ENCODE results near the gene AWAT1. TPM values are rescaled to one million over a fixed set of nuclear protein-coding genes. Genes with fewer than 3 reads are reported as not detected.
A peak's percentile ranks its signal among the peaks of the same experiment; 100 is the strongest.
"Not testable (repeated sequence)": the region's sequence is repeated elsewhere in the genome, so short reads cannot be mapped to it uniquely, and the experiment has no call there.

The AWAT1 gene
- polyA plus RNA-seq, 2 donors: not detected

DNA sequence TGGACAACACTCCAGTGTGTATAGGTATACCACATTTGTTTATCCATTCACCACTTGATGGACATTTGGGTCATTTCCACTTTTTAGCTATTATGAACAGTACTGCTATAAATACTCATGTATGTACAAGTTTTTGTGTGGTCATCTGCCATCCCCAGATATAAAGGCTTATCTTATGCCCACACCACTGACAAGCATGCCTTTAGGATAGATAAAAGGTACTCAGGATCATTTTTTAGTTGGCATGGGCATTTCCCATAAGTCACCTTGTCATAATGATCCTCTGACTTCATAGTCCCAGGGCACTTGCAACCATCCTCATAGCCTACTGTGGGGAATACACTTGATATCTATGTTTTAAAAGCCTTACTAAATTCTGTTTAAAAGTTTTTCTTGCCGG is 6.3 kb downstream of the AWAT1 start:
- Histone ChIP-seq H3K27ac (ENCODE audit: low read depth in 2 of 2, low read length in 1 of 2) (no peak overlapping the region), H3K36me3 (ENCODE audit: control insufficient read depth in 2 of 2, insufficient read depth in 2 of 2, low read length in 1 of 2) (no peaks in the 10 kb centered on the region), H3K27me3 (ENCODE audit: control insufficient read depth in 1 of 2, insufficient read depth in 2 of 2, low read length in 2 of 2) (peaks cover 0 to 3% of the 10 kb centered on the region in 2 donors), H3K4me1 (ENCODE audit: control insufficient read depth in 2 of 2, insufficient read depth in 2 of 2, low read length in 1 of 2) (no peaks in the 10 kb centered on the region), H3K4me3 (ENCODE audit: low read depth in 1 of 2, low read length in 2 of 2) (no peak overlapping the region), H3K9me3 (ENCODE audit: control insufficient read depth in 2 of 2, insufficient read depth in 1 of 2, low read depth in 1 of 2, low read length in 1 of 2) (no peaks in the 10 kb centered on the region)
- WGBS, 2 donors: 86 to 90% methylated on average over 1 of the region's 1 CpG

DNA sequence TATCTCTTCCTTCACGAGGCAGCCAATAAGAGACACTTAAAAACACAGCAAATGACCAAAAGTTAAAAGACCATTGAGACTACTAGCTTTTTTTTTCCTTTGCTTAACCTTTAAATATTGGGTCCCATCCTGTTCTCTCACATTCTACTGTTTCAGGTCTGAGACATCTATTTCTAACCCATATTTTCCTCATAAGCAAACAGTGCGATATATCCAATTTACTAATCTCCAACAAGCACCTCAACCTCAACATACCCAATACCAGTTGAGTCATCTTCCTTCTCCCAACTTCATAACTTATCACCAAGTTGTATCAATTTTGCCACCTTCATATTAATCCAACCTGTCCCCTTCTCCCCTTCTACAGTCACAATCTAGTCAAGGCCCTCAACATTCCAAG is 7.0 kb downstream of the AWAT1 start:
- H3K4me3 ChIP-seq (ENCODE audit: low read depth in 1 of 2, low read length in 2 of 2): no peak overlapping the region
- H3K27me3 ChIP-seq (ENCODE audit: control insufficient read depth in 1 of 2, insufficient read depth in 2 of 2, low read length in 2 of 2): peaks cover 0 to 3% of the 10 kb centered on the region in 2 donors
- H3K36me3 ChIP-seq (ENCODE audit: control insufficient read depth in 2 of 2, insufficient read depth in 2 of 2, low read length in 1 of 2): no peaks in the 10 kb centered on the region
- H3K9me3 ChIP-seq (ENCODE audit: control insufficient read depth in 2 of 2, insufficient read depth in 1 of 2, low read depth in 1 of 2, low read length in 1 of 2): no peaks in the 10 kb centered on the region
- 73 to 93% methylated on average over 2 of the region's 2 CpGs for WGBS, 2 donors
- no peaks in the 10 kb centered on the region for H3K4me1 ChIP-seq (ENCODE audit: control insufficient read depth in 2 of 2, insufficient read depth in 2 of 2, low read length in 1 of 2)
- H3K27ac ChIP-seq (ENCODE audit: low read depth in 2 of 2, low read length in 1 of 2): no peak overlapping the region

DNA sequence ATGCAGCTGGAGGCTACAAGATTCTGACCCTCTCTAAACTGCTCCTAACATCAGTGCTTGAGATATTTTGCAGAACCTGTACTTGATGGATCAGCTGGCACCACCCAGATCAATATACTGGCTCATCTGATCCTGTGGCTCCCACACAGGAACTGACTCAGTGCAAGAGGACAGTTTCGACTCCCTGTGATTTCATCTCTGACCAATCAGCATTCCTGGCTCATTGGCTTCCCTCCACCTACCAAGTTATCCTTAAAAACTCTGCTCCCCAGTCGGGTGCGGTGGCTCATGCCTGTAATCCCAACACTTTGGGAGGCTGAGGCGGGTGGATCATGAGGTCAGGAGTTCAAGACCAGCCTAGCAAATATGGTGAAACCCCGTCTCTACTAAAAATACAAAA is 9.1 kb downstream of the AWAT1 start:
- not testable (repeated sequence) for H3K27ac ChIP-seq (ENCODE audit: low read depth in 2 of 2, low read length in 1 of 2); H3K4me1 ChIP-seq (ENCODE audit: control insufficient read depth in 2 of 2, insufficient read depth in 2 of 2, low read length in 1 of 2); H3K4me3 ChIP-seq (ENCODE audit: low read depth in 1 of 2, low read length in 2 of 2); H3K9me3 ChIP-seq (ENCODE audit: control insufficient read depth in 2 of 2, insufficient read depth in 1 of 2, low read depth in 1 of 2, low read length in 1 of 2); H3K36me3 ChIP-seq (ENCODE audit: control insufficient read depth in 2 of 2, insufficient read depth in 2 of 2, low read length in 1 of 2); H3K27me3 ChIP-seq (ENCODE audit: control insufficient read depth in 1 of 2, insufficient read depth in 2 of 2, low read length in 2 of 2)
- WGBS, 2 donors: 76 to 82% methylated on average over 5 of the region's 5 CpGs

DNA sequence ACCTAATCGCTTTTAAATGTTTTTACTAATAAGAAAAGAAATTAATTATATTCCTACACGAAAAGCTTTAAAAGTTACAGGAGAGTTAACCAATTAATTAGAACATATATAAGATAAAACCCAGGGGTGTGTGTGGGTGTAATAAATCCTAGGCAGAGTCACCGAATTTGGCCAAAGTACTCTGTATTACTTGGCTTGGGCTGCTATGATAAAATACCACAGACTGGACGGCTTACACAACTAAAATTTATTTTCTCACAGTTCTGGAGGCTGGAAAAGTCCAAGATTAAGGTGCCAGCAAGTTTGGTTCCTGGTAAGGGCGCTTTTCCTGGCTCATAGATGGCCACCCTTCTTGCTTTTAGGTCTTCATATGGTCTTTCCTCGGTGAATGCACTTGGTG is 10.4 kb downstream of the AWAT1 start:
- Histone ChIP-seq H3K27ac (ENCODE audit: low read depth in 2 of 2, low read length in 1 of 2) (no peak overlapping the region), H3K27me3 (ENCODE audit: control insufficient read depth in 1 of 2, insufficient read depth in 2 of 2, low read length in 2 of 2) (no peaks in the 10 kb centered on the region), H3K4me3 (ENCODE audit: low read depth in 1 of 2, low read length in 2 of 2) (no peak overlapping the region), H3K9me3 (ENCODE audit: control insufficient read depth in 2 of 2, insufficient read depth in 1 of 2, low read depth in 1 of 2, low read length in 1 of 2) (no peaks in the 10 kb centered on the region), H3K36me3 (ENCODE audit: control insufficient read depth in 2 of 2, insufficient read depth in 2 of 2, low read length in 1 of 2) (no peaks in the 10 kb centered on the region), H3K4me1 (ENCODE audit: control insufficient read depth in 2 of 2, insufficient read depth in 2 of 2, low read length in 1 of 2) (no peaks in the 10 kb centered on the region)
- WGBS, 2 donors: 71 to 79% methylated on average over 6 of the region's 6 CpGs

DNA sequence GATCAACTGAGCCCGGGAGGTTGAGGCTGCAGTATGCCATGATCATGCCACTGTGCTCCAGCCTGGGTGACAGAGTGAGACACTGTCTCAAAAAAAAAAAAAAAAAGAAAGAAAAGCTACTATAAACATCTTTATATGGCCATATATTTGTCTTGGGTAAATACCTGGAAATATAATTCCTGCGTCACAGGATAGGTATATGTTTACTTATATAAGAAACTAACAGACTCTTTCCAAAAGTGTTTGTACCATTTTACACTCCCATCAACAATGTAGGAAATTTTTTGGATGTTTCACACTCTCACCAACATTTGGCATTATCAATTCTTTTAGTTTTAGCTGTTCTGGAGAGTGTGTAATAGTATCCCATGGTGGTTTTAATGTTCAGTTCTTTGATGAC is 12.8 kb downstream of the AWAT1 start:
- Histone ChIP-seq H3K27me3 (ENCODE audit: control insufficient read depth in 1 of 2, insufficient read depth in 2 of 2, low read length in 2 of 2) (no peaks in the 10 kb centered on the region), H3K27ac (ENCODE audit: low read depth in 2 of 2, low read length in 1 of 2) (no peak overlapping the region), H3K36me3 (ENCODE audit: control insufficient read depth in 2 of 2, insufficient read depth in 2 of 2, low read length in 1 of 2) (no peaks in the 10 kb centered on the region), H3K4me1 (ENCODE audit: control insufficient read depth in 2 of 2, insufficient read depth in 2 of 2, low read length in 1 of 2) (no peaks in the 10 kb centered on the region), H3K9me3 (ENCODE audit: control insufficient read depth in 2 of 2, insufficient read depth in 1 of 2, low read depth in 1 of 2, low read length in 1 of 2) (no peaks in the 10 kb centered on the region), H3K4me3 (ENCODE audit: low read depth in 1 of 2, low read length in 2 of 2) (no peak overlapping the region)
- 86 to 98% methylated on average over 2 of the region's 2 CpGs for WGBS, 2 donors

DNA sequence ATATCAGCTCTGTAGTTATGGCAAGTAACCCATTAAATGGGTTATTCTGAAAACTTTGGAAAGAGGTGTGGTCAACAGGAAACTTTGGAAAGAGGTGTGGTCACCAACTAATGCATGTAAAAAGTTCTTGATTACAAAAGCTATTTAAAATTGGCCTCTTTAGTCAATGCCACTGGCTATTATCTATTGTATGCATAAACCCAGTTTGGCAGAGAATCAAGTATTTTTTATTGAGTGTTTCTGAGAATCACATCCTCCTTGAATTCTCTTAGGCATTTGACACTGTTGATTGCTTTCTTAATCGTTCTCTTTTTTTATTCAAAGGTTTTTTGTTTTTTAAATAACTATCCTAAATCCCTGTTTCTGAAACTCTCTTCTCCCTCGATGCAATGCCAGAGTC is 18.0 kb downstream of the AWAT1 start:
- H3K9me3 ChIP-seq (ENCODE audit: control insufficient read depth in 2 of 2, insufficient read depth in 1 of 2, low read depth in 1 of 2, low read length in 1 of 2): no peaks in the 10 kb centered on the region
- no peaks in the 10 kb centered on the region for H3K4me1 ChIP-seq (ENCODE audit: control insufficient read depth in 2 of 2, insufficient read depth in 2 of 2, low read length in 1 of 2)
- H3K36me3 ChIP-seq (ENCODE audit: control insufficient read depth in 2 of 2, insufficient read depth in 2 of 2, low read length in 1 of 2): no peaks in the 10 kb centered on the region
- H3K27me3 ChIP-seq (ENCODE audit: control insufficient read depth in 1 of 2, insufficient read depth in 2 of 2, low read length in 2 of 2): no peaks in the 10 kb centered on the region
- no peak overlapping the region for H3K27ac ChIP-seq (ENCODE audit: low read depth in 2 of 2, low read length in 1 of 2)
- WGBS, 2 donors: 40 to 55% methylated on average over 2 of the region's 2 CpGs
- no peak overlapping the region for H3K4me3 ChIP-seq (ENCODE audit: low read depth in 1 of 2, low read length in 2 of 2)

DNA sequence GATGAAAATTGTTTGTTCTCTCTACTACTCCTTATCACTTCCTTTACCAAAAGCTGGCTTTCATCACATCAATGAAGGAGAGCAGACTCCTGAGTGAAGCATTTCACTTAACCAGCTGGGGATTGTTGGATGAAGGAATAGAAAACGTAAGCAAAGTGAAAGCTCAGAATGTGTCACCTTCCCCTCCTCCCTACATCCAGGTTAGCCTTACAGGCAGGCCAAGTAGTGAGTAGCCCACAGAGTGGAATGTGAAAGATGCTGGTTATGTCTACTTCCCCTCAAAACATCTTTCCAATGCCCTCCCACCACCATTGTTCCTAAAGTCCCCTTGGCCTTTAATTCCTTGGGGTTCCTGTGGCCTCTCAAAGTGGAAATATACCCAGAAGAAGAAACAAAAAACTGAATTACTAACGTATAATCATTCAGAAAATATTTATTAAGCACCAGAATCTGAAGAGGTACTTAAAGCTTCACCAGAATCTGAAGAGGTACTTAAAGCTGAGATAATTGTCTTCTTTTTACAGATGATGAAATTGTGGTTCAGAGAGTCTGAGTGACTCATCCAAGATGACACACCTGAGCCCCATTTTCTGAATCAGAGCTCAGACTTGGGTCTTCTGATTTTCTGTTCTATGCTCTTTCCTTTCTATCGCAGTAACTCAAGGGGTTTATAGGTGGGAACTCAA is 19.1 kb downstream of the AWAT1 start:
- no peak overlapping the region for H3K27ac ChIP-seq (ENCODE audit: low read depth in 2 of 2, low read length in 1 of 2)
- 72 to 83% methylated on average over 3 of the region's 3 CpGs for WGBS, 2 donors

DNA sequence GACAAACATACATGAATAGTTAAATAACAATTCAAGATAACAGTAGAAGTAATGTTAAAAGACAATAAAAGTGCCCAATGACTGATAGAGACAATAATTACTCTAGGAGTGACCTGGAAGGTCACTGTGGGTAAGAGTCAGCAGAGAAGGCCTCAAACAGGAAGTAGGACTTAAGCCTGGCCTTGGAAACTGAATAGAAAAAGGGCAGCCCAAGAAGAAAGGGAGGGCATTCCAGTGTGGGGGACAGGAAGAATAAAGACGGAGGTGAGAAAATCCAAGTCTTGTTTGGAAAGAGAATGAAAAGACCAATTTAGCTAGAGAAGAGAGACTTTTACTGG is 19.6 kb downstream of the AWAT1 start:
- 52 to 89% methylated on average over 1 of the region's 1 CpG for WGBS, 2 donors
- H3K27ac ChIP-seq (ENCODE audit: low read depth in 2 of 2, low read length in 1 of 2): no peak overlapping the region

More for the DNA sequence above, 19.1 kb downstream of the AWAT1 start:
- Histone ChIP-seq H3K9me3 (ENCODE audit: control insufficient read depth in 2 of 2, insufficient read depth in 1 of 2, low read depth in 1 of 2, low read length in 1 of 2) (no peaks in the 10 kb centered on the region), H3K4me1 (ENCODE audit: control insufficient read depth in 2 of 2, insufficient read depth in 2 of 2, low read length in 1 of 2) (no peaks in the 10 kb centered on the region), H3K27me3 (ENCODE audit: control insufficient read depth in 1 of 2, insufficient read depth in 2 of 2, low read length in 2 of 2) (no peaks in the 10 kb centered on the region), H3K4me3 (ENCODE audit: low read depth in 1 of 2, low read length in 2 of 2) (no peak overlapping the region), H3K36me3 (ENCODE audit: control insufficient read depth in 2 of 2, insufficient read depth in 2 of 2, low read length in 1 of 2) (no peaks in the 10 kb centered on the region)

DNA sequence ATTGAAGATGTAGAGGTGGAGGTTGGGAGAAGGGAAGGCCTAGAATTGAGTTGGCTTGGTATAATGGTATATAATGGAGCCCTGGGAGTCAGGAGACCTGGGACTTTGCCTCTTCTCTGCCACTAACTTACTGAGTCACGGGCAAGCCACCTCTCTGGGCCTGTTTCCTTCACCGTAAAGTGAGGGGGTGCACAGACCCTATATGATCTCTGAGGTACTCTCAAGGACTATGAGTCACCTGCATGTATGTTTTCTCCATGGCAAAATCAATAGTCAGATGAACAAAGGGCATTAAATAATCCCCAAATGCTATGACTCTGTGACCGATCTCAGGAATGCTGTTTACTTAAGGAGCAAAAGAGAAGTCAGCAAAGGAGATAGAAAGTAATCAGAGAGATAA is 20.5 kb downstream of the AWAT1 start:
- H3K4me1 ChIP-seq (ENCODE audit: control insufficient read depth in 2 of 2, insufficient read depth in 2 of 2, low read length in 1 of 2): no peaks in the 10 kb centered on the region

More for the DNA sequence above, 19.6 kb downstream of the AWAT1 start:
- no peaks in the 10 kb centered on the region for H3K27me3 ChIP-seq (ENCODE audit: control insufficient read depth in 1 of 2, insufficient read depth in 2 of 2, low read length in 2 of 2)
- H3K9me3 ChIP-seq (ENCODE audit: control insufficient read depth in 2 of 2, insufficient read depth in 1 of 2, low read depth in 1 of 2, low read length in 1 of 2): no peaks in the 10 kb centered on the region
- no peaks in the 10 kb centered on the region for H3K4me1 ChIP-seq (ENCODE audit: control insufficient read depth in 2 of 2, insufficient read depth in 2 of 2, low read length in 1 of 2)
- no peak overlapping the region for H3K4me3 ChIP-seq (ENCODE audit: low read depth in 1 of 2, low read length in 2 of 2)
- no peaks in the 10 kb centered on the region for H3K36me3 ChIP-seq (ENCODE audit: control insufficient read depth in 2 of 2, insufficient read depth in 2 of 2, low read length in 1 of 2)

DNA sequence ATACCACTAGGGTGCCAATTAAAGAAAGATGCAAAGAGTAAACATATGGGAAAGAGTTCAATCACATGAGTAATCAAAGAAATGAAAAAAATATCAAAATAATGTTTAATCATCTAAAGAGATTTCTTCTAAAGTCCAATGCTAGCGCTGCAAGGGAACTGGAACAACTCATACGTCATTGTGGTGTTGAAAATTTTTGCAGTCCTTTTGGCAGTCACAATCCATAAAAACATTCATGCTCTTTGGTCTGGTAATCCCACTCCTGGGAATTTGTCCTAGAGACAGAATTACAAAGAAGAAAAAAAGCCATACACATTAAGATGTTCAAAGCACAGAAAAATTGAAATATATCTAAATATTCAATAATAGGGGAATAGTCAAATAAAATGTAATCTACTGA is 21.0 kb downstream of the AWAT1 start:
- WGBS, 2 donors: 71 to 78% methylated on average over 2 of the region's 2 CpGs
- Histone ChIP-seq H3K4me3 (ENCODE audit: low read depth in 1 of 2, low read length in 2 of 2) (no peak overlapping the region), H3K9me3 (ENCODE audit: control insufficient read depth in 2 of 2, insufficient read depth in 1 of 2, low read depth in 1 of 2, low read length in 1 of 2) (no peaks in the 10 kb centered on the region), H3K27ac (ENCODE audit: low read depth in 2 of 2, low read length in 1 of 2) (no peak overlapping the region), H3K27me3 (ENCODE audit: control insufficient read depth in 1 of 2, insufficient read depth in 2 of 2, low read length in 2 of 2) (no peaks in the 10 kb centered on the region), H3K36me3 (ENCODE audit: control insufficient read depth in 2 of 2, insufficient read depth in 2 of 2, low read length in 1 of 2) (no peaks in the 10 kb centered on the region), H3K4me1 (ENCODE audit: control insufficient read depth in 2 of 2, insufficient read depth in 2 of 2, low read length in 1 of 2) (no peaks in the 10 kb centered on the region)

More for the DNA sequence above, 20.5 kb downstream of the AWAT1 start:
- 82 to 85% methylated on average over 3 of the region's 3 CpGs for WGBS, 2 donors
- Histone ChIP-seq H3K36me3 (ENCODE audit: control insufficient read depth in 2 of 2, insufficient read depth in 2 of 2, low read length in 1 of 2) (no peaks in the 10 kb centered on the region), H3K27me3 (ENCODE audit: control insufficient read depth in 1 of 2, insufficient read depth in 2 of 2, low read length in 2 of 2) (no peaks in the 10 kb centered on the region), H3K4me3 (ENCODE audit: low read depth in 1 of 2, low read length in 2 of 2) (no peak overlapping the region), H3K27ac (ENCODE audit: low read depth in 2 of 2, low read length in 1 of 2) (peak overlapping the region in 1 of 2 donors; percentile 42), H3K9me3 (ENCODE audit: control insufficient read depth in 2 of 2, insufficient read depth in 1 of 2, low read depth in 1 of 2, low read length in 1 of 2) (no peaks in the 10 kb centered on the region)
